Ascending aorta (tissue), 2 donors: ENCODE measurements around the gene MUC12. TPM values are rescaled to one million over a fixed set of nuclear protein-coding genes. Genes with fewer than 3 reads are reported as not detected.
"Not testable (repeated sequence)": the region's sequence is repeated elsewhere in the genome, so short reads cannot be mapped to it uniquely, and the experiment has no call there.

ENCODE experiments used
- DNase-seq, 2 donors: peaks; one replicate each; pipeline ENCODE4 v3.0.0-alpha.2; 2019; ENCODE audit warnings: low spot score in 2 of 2
- H3K27ac ChIP-seq, 2 donors: fragments of 200-600 bp; sonication (generic); one replicate each; pipeline ENCODE4 v1.5.1; 2016 to 2017; ENCODE audit warnings: mild to moderate bottlenecking in 1 of 2
- H3K27me3 ChIP-seq: fragments of 200-600 bp; sonication (generic); one replicate; pipeline ENCODE4 v1.5.1; 2017
- H3K36me3 ChIP-seq, 2 donors: fragments of 200-600 bp; sonication (generic); one replicate each; pipeline ENCODE4 v1.5.1; 2016
- H3K4me1 ChIP-seq, 2 donors: fragments of 200-600 bp; sonication (generic); one replicate each; pipeline ENCODE4 v1.5.1; 2016 to 2017; ENCODE audit warnings: mild to moderate bottlenecking in 1 of 2
- H3K4me3 ChIP-seq, 2 donors: fragments of 200-600 bp; sonication (generic); one replicate each; pipeline ENCODE4 v1.5.1; 2016 to 2017; ENCODE audit warnings: mild to moderate bottlenecking in 1 of 2
- H3K9me3 ChIP-seq, 2 donors: fragments of 200-600 bp; sonication (generic); one replicate each; pipeline ENCODE4 v1.5.1; 2016
- intact Hi-C: fragments of 100-400 bp; cut with DNase I; formaldehyde crosslinking; loops from one replicate; pipeline ENCODE4 v1.15.1; 2023
- total RNA-seq: library from RNA; depleted of rRNA; stranded (reverse); fragments of >200 nt; gene quantifications from one replicate; pipeline ENCODE4 v1.1.0, GENCODE V29; 2016
- TF ChIP-seq, protein P1 (sequence below), 3 experiments: fragments of 200-600 bp in 2 of 3; fragments of 450-650 bp in 1 of 3; sonication (generic) in 2 of 3; IDR thresholded peaks; one replicate each; pipeline ENCODE4 v1.5.1; 2016 to 2019; ENCODE audit warnings: antibody characterized with exemption in 3 of 3, mild to moderate bottlenecking in 1 of 3, moderate library complexity in 1 of 3

MUC12 gene
- total RNA-seq, 1 donor from 2014 or later = 0.85 TPM

- no peak for DNase-seq
- TF ChIP-seq, protein P1, sequence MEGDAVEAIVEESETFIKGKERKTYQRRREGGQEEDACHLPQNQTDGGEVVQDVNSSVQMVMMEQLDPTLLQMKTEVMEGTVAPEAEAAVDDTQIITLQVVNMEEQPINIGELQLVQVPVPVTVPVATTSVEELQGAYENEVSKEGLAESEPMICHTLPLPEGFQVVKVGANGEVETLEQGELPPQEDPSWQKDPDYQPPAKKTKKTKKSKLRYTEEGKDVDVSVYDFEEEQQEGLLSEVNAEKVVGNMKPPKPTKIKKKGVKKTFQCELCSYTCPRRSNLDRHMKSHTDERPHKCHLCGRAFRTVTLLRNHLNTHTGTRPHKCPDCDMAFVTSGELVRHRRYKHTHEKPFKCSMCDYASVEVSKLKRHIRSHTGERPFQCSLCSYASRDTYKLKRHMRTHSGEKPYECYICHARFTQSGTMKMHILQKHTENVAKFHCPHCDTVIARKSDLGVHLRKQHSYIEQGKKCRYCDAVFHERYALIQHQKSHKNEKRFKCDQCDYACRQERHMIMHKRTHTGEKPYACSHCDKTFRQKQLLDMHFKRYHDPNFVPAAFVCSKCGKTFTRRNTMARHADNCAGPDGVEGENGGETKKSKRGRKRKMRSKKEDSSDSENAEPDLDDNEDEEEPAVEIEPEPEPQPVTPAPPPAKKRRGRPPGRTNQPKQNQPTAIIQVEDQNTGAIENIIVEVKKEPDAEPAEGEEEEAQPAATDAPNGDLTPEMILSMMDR (IDR thresholded peaks at IDR 0.05) = no peak
- no peaks in the 10 kb centered on the region for H3K9me3 ChIP-seq
- H3K4me3 ChIP-seq = no peak overlapping the region
- H3K4me1 ChIP-seq = no peaks in the 10 kb centered on the region
- no peak overlapping the region for H3K27ac ChIP-seq
- no peaks in the 10 kb centered on the region for H3K36me3 ChIP-seq
- intact Hi-C loops = no loop called here
- H3K27me3 ChIP-seq = no peaks in the 10 kb centered on the region
These were observed 22.3 kb downstream of the MUC12 start for GRCh38 chr7:100991631-100992030.

- H3K27ac ChIP-seq, H3K9me3 ChIP-seq, DNase-seq, intact Hi-C loops, H3K27me3 ChIP-seq, H3K4me1 ChIP-seq, H3K4me3 ChIP-seq, H3K36me3 ChIP-seq: not testable (repeated sequence)
These were observed 22.9 kb downstream of the MUC12 start for GRCh38 chr7:100992280-100992679.

DNA sequence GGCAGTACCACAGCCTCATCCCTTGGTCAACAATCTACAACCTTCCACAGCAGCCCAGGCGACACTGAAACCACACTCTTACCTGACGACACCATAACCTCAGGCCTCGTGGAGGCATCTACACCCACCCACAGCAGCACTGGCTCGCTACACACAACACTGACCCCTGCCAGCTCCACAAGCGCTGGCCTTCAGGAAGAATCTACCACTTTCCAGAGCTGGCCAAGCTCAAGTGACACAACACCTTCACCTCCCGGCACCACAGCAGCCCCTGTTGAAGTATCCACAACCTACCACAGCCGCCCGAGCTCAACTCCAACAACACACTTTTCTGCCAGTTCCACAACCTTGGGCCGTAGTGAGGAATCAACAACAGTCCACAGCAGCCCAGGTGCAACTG lies 25.3 kb downstream of the MUC12 start:
- intact Hi-C loops, H3K27ac ChIP-seq, DNase-seq, H3K4me1 ChIP-seq, H3K4me3 ChIP-seq, H3K36me3 ChIP-seq, H3K27me3 ChIP-seq, H3K9me3 ChIP-seq: not testable (repeated sequence)

- intact Hi-C loops, H3K4me3 ChIP-seq, H3K27ac ChIP-seq: not testable (repeated sequence)
These were observed 29.2 kb downstream of the MUC12 start for GRCh38 chr7:100998530-100998929.

GRCh38 chr7:100999334-100999733 lies 30.0 kb downstream of the MUC12 start:
- H3K27ac ChIP-seq, DNase-seq, H3K9me3 ChIP-seq, H3K27me3 ChIP-seq, H3K36me3 ChIP-seq, H3K4me1 ChIP-seq, intact Hi-C loops, H3K4me3 ChIP-seq: not testable (repeated sequence)

More at GRCh38 chr7:100998530-100998929, 29.2 kb downstream of the MUC12 start:
- H3K4me1 ChIP-seq, H3K27me3 ChIP-seq, H3K9me3 ChIP-seq, H3K36me3 ChIP-seq, DNase-seq: not testable (repeated sequence)

GRCh38 chr7:101000025-101000424 lies 30.7 kb downstream of the MUC12 start:
- H3K27me3 ChIP-seq, H3K27ac ChIP-seq, DNase-seq, H3K4me3 ChIP-seq, intact Hi-C loops, H3K36me3 ChIP-seq, H3K4me1 ChIP-seq, H3K9me3 ChIP-seq: not testable (repeated sequence)

DNA sequence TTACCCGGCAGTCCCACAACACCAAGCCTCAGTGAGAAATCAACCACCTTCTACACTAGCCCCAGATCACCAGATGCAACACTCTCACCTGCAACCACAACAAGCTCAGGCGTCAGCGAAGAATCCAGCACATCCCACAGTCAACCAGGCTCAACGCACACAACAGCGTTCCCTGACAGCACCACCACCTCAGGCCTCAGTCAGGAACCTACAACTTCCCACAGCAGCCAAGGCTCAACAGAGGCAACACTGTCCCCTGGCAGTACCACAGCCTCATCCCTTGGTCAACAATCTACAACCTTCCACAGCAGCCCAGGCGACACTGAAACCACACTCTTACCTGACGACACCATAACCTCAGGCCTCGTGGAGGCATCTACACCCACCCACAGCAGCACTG lies 33.0 kb downstream of the MUC12 start:
- DNase-seq, H3K9me3 ChIP-seq, H3K27ac ChIP-seq, H3K27me3 ChIP-seq, H3K4me3 ChIP-seq, H3K4me1 ChIP-seq, intact Hi-C loops, H3K36me3 ChIP-seq: not testable (repeated sequence)

DNA sequence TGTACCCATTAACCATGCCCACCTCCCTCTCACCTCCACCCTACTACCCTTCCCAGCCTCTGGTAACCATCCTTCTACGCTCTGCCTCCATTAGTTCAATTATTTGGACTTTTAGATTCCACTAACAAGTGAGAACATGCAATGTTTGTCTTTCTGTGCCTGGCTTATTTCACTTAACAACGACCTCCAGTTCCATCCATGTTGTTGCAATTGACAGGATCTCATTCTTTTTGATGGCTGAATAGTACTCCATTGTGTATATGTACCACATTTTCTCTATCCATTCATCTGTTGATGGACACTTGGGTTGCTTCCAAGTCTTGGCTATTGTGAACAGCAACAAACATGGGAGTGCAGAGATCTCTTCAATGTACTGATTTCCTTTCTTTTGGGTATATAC lies 38.0 kb downstream of the MUC12 start:
- intact Hi-C loops, DNase-seq, H3K9me3 ChIP-seq, H3K36me3 ChIP-seq, H3K4me1 ChIP-seq, H3K4me3 ChIP-seq, H3K27me3 ChIP-seq, H3K27ac ChIP-seq: not testable (repeated sequence)

DNA sequence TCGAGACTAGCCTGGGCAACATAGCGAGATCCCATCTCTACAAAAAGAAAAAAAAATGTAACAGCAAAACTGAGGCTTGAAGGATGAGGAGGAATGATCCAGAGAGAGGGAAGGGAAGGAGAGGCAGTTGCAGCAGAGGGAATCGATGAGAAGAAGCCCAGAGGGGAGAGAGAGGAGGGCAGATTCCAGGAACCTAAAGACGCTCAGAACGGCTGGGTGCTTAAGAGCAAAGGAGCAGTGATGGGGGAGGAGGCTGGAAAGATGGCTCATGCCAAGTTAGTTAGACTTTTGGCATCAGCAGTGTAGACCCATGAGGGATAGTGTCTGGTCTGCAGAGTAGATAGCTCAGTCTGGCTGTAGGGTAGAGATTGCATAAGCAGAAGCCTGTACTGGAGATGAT lies 40.3 kb downstream of the MUC12 start:
- H3K4me3 ChIP-seq = no peak overlapping the region
- no peaks in the 10 kb centered on the region for H3K27me3 ChIP-seq
- TF ChIP-seq, protein P1 (IDR thresholded peaks at IDR 0.05) = no peak
- no peaks in the 10 kb centered on the region for H3K9me3 ChIP-seq
- H3K27ac ChIP-seq = no peak overlapping the region
- DNase-seq = no peak
- H3K36me3 ChIP-seq = no peaks in the 10 kb centered on the region
- H3K4me1 ChIP-seq = no peaks in the 10 kb centered on the region
- intact Hi-C loops = no loop called here
